Measurements from ENCODE around the gene GPR55.

DNA sequence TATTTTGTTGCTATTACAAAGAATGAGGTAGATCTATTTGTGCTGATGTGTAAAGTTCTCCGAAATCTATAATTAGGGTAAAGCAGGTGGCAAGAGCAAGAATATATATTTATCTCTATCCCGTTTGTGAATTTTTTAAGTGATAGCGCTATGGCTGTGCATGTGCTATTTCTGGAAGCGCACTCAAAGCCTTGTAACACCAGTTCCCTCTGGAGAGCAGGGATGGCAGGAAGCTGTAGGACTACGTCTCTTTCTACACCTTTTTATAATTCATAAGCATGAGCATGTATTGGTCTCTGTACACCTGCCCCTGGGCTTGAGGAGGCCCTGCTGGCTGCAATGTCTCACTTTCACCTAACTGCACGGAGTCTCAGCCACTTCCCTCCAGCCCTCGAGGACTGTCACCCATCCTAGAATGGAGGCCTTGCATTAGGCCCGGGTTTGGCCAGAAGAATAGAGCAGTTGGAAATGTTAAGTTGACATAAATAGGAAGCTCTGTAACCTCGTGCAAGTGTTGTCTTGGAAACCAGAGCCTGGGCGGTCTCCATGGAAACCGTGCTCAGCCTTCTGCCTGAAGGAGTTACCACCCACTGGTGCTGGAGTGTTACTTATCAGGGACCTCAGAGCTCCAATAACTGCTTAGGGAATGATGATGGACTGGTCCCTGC lies 39.4 kb downstream of the GPR55 start:
- TF ChIP-seq, protein P1, sequence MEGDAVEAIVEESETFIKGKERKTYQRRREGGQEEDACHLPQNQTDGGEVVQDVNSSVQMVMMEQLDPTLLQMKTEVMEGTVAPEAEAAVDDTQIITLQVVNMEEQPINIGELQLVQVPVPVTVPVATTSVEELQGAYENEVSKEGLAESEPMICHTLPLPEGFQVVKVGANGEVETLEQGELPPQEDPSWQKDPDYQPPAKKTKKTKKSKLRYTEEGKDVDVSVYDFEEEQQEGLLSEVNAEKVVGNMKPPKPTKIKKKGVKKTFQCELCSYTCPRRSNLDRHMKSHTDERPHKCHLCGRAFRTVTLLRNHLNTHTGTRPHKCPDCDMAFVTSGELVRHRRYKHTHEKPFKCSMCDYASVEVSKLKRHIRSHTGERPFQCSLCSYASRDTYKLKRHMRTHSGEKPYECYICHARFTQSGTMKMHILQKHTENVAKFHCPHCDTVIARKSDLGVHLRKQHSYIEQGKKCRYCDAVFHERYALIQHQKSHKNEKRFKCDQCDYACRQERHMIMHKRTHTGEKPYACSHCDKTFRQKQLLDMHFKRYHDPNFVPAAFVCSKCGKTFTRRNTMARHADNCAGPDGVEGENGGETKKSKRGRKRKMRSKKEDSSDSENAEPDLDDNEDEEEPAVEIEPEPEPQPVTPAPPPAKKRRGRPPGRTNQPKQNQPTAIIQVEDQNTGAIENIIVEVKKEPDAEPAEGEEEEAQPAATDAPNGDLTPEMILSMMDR (IDR thresholded peaks at IDR 0.05; ENCODE audit: low read length) = no peak
- TF ChIP-seq EZH2 (optimal IDR thresholded peaks at IDR 0.05; ENCODE audit: low read depth, low read length) = no peak
